WTC11 (cell line): ENCODE results near the gene CDKL5. TPM values are rescaled to one million over a fixed set of nuclear protein-coding genes. Genes with fewer than 3 reads are reported as not detected.
A peak's percentile ranks its signal among the peaks of the same experiment; 100 is the strongest.

ENCODE experiments used
- ATAC-seq: fragments of 200-7000 bp; cut with Tn5 transposase; 2 replicates; pipeline ENCODE4 v1.10.0; 2021; ENCODE audit warnings: mild to moderate bottlenecking, moderate library complexity
- CTCF ChIA-PET: fragments of 300-600 bp; sonication (Branson Sonifier 250); formaldehyde crosslinking; loops from one replicate; lab custom pipeline; 2021; ENCODE audit warnings: antibody characterized with exemption; lab: Charles Lee
- POLR2A ChIA-PET: fragments of 350-600 bp; sonication (Branson Sonifier 250); formaldehyde crosslinking; loops from one replicate; lab custom pipeline; 2021; ENCODE audit warnings: antibody characterized with exemption; lab: Charles Lee
- DNase-seq: peaks from one replicate; pipeline ENCODE4 v3.0.0; 2021; ENCODE audit warnings: low spot score
- H3K27ac Mint-ChIP-seq: 2 replicates; pipeline ENCODE4 v1.8.0; 2021; ENCODE audit warnings: mixed read lengths
- H3K27me3 Mint-ChIP-seq: 2 replicates; pipeline ENCODE4 v1.8.0; 2021; ENCODE audit warnings: low read depth, mild to moderate bottlenecking, moderate library complexity, mixed read lengths
- H3K36me3 Mint-ChIP-seq: 2 replicates; pipeline ENCODE4 v1.8.0; 2021; ENCODE audit warnings: mixed read lengths
- H3K4me1 Mint-ChIP-seq: 2 replicates; pipeline ENCODE4 v1.8.0; 2022; ENCODE audit warnings: mixed read lengths
- H3K4me3 Mint-ChIP-seq: 2 replicates; pipeline ENCODE4 v1.8.0; 2021; ENCODE audit warnings: mild to moderate bottlenecking, moderate library complexity, mixed read lengths
- H3K9me3 Mint-ChIP-seq: 2 replicates; pipeline ENCODE4 v1.8.0; 2021; ENCODE audit warnings: mixed read lengths
- ARID4B ChIP-seq: sonication (generic); formaldehyde crosslinking; IDR thresholded peaks from 2 replicates; pipeline ENCODE4 v1.8.0; 2023; ENCODE audit warnings: missing genetic modification reagents, mild to moderate bottlenecking, borderline replicate concordance
- ATF1 ChIP-seq: sonication (generic); formaldehyde crosslinking; IDR thresholded peaks from 2 replicates; pipeline ENCODE4 v1.8.1; 2023; ENCODE audit warnings: mild to moderate bottlenecking, moderate library complexity, missing genetic modification reagents
- ATF3 ChIP-seq: sonication (generic); formaldehyde crosslinking; conservative IDR thresholded peaks from 2 replicates; pipeline ENCODE4 v1.8.1; 2022; ENCODE audit warnings: mild to moderate bottlenecking, missing genetic modification reagents
- E2F1 ChIP-seq: sonication (generic); formaldehyde crosslinking; IDR thresholded peaks from 2 replicates; pipeline ENCODE4 v1.8.0; 2022; ENCODE audit warnings: mild to moderate bottlenecking, missing genetic modification reagents
- E2F4 ChIP-seq: sonication (generic); formaldehyde crosslinking; IDR thresholded peaks from 2 replicates; pipeline ENCODE4 v1.8.1; 2022; ENCODE audit warnings: low read depth, mild to moderate bottlenecking, moderate library complexity, missing genetic modification reagents, borderline replicate concordance
- EMX1 ChIP-seq: fragments of 250-450 bp; sonication (Bioruptor Pico); IDR thresholded peaks from 2 replicates; pipeline ENCODE4 v1.8.0; 2021; ENCODE audit warnings: mild to moderate bottlenecking
- GTF2I ChIP-seq: fragments of 250-450 bp; sonication (Bioruptor Pico); conservative IDR thresholded peaks from 2 replicates; pipeline ENCODE4 v1.4.0; 2021; ENCODE audit warnings: mild to moderate bottlenecking
- MAX ChIP-seq: sonication (generic); formaldehyde crosslinking; IDR thresholded peaks from 2 replicates; pipeline ENCODE4 v1.8.0; 2022; ENCODE audit warnings: mild to moderate bottlenecking, missing genetic modification reagents
- OVOL2 ChIP-seq: fragments of 250-450 bp; sonication (Bioruptor Pico); IDR thresholded peaks from 2 replicates; pipeline ENCODE4 v1.9.0; 2021; ENCODE audit warnings: mild to moderate bottlenecking, borderline replicate concordance
- PRDM15 ChIP-seq: sonication (generic); formaldehyde crosslinking; IDR thresholded peaks from 2 replicates; pipeline ENCODE4 v1.8.0; 2022; ENCODE audit warnings: missing genetic modification reagents
- PREB ChIP-seq: sonication (generic); formaldehyde crosslinking; IDR thresholded peaks from 2 replicates; pipeline ENCODE4 v1.8.1; 2022; ENCODE audit warnings: mild to moderate bottlenecking, missing genetic modification reagents, moderate library complexity, borderline replicate concordance
- SP1 ChIP-seq: sonication (generic); formaldehyde crosslinking; conservative IDR thresholded peaks from 2 replicates; pipeline ENCODE4 v1.8.1; 2022; ENCODE audit warnings: missing genetic modification reagents
- TEAD1 ChIP-seq: sonication (generic); formaldehyde crosslinking; IDR thresholded peaks from 2 replicates; pipeline ENCODE4 v1.8.0; 2022; ENCODE audit warnings: mild to moderate bottlenecking, missing genetic modification reagents
- TEAD4 ChIP-seq: sonication (generic); formaldehyde crosslinking; IDR thresholded peaks from 2 replicates; pipeline ENCODE4 v1.8.0; 2022; ENCODE audit warnings: mild to moderate bottlenecking, missing genetic modification reagents
- TP53 ChIP-seq: sonication (generic); formaldehyde crosslinking; IDR thresholded peaks from 2 replicates; pipeline ENCODE4 v1.8.1; 2023; ENCODE audit warnings: mild to moderate bottlenecking, missing genetic modification reagents
- USF1 ChIP-seq: sonication (generic); formaldehyde crosslinking; IDR thresholded peaks from 2 replicates; pipeline ENCODE4 v1.8.0; 2022; ENCODE audit warnings: mild to moderate bottlenecking, missing genetic modification reagents
- USF2 ChIP-seq: sonication (generic); formaldehyde crosslinking; IDR thresholded peaks from 2 replicates; pipeline ENCODE4 v1.8.1; 2023; ENCODE audit warnings: mild to moderate bottlenecking, missing genetic modification reagents, moderate library complexity
- ZMAT4 ChIP-seq: fragments of 250-450 bp; sonication (Bioruptor Pico); IDR thresholded peaks from 2 replicates; pipeline ENCODE4 v1.9.0; 2021; ENCODE audit warnings: mild to moderate bottlenecking
- ZNF138 ChIP-seq: sonication (generic); formaldehyde crosslinking; conservative IDR thresholded peaks from 2 replicates; pipeline ENCODE4 v1.8.1; 2022; ENCODE audit warnings: mild to moderate bottlenecking, moderate library complexity, missing genetic modification reagents
- ZNF263 ChIP-seq: sonication (generic); formaldehyde crosslinking; IDR thresholded peaks from 2 replicates; pipeline ENCODE4 v1.8.1; 2022; ENCODE audit warnings: low read depth, mild to moderate bottlenecking, moderate library complexity, missing genetic modification reagents
- ZNF396 ChIP-seq: fragments of 250-450 bp; sonication (Bioruptor Pico); IDR thresholded peaks from 2 replicates; pipeline ENCODE4 v1.8.0; 2021; ENCODE audit warnings: mild to moderate bottlenecking, moderate library complexity, borderline replicate concordance
- ZNF671 ChIP-seq: fragments of 250-450 bp; sonication (Bioruptor Pico); IDR thresholded peaks from 2 replicates; pipeline ENCODE4 v1.8.0; 2021; ENCODE audit warnings: mild to moderate bottlenecking
- total RNA-seq: library from RNA; stranded (reverse); gene quantifications from 3 replicates; pipeline ENCODE4 v1.2.3, GENCODE V29; 2021

Gene CDKL5
- total RNA-seq, 1 experiment from 2014 or later = 13.6 TPM

GRCh38 chrX:18617407-18617750, 192.0 kb downstream of the CDKL5 start:
- TF ChIP-seq ZMAT4 (no peak), SP1 (no peak), ZNF263 (CRISPR knock-in tag) (no peak), GTF2I (CRISPR knock-in tag) (no peak), MAX (CRISPR knock-in tag) (no peak), PRDM15 (CRISPR knock-in tag) (no peak), OVOL2 (CRISPR knock-in tag) (no peak), E2F4 (CRISPR knock-in tag) (no peak), ZNF671 (CRISPR knock-in tag) (no peak), ZNF396 (CRISPR knock-in tag) (no peak), PREB (CRISPR knock-in tag) (no peak), EMX1 (CRISPR knock-in tag) (no peak), TEAD1 (CRISPR knock-in tag) (no peak)
- DNase-seq (no peak), ATAC-seq (no peak)
- Mint-ChIP-seq H3K4me3 (no peak overlapping the region), H3K27ac (0 out of 2 replicates have a peak overlapping the region, but pooled peaks have one; percentile 12), H3K4me1 (peaks cover 5% of the 10 kb centered on the region; the same call in 1 of the 2 replicates), H3K27me3 (no peaks in the 10 kb centered on the region), H3K36me3 (no peaks in the 10 kb centered on the region), H3K9me3 (no peaks in the 10 kb centered on the region)
- ChIA-PET CTCF (no interaction called here), POLR2A (no interaction called here)

GRCh38 chrX:18619288-18619687, 193.9 kb downstream of the CDKL5 start:
- Mint-ChIP-seq H3K4me3 (no peak overlapping the region), H3K27me3 (no peaks in the 10 kb centered on the region), H3K9me3 (no peaks in the 10 kb centered on the region), H3K36me3 (no peaks in the 10 kb centered on the region), H3K27ac (no peak overlapping the region), H3K4me1 (peaks cover 5% of the 10 kb centered on the region; the same call in 1 of the 2 replicates)
- ChIA-PET CTCF (no interaction called here), POLR2A (no interaction called here)
- ATAC-seq (no peak), DNase-seq (no peak)
- TF ChIP-seq ARID4B (CRISPR knock-in tag) (no peak), USF1 (CRISPR knock-in tag) (no peak), TEAD4 (CRISPR knock-in tag) (no peak), TP53 (CRISPR knock-in tag) (no peak), ATF3 (no peak), ATF1 (no peak), USF2 (CRISPR knock-in tag) (no peak), E2F1 (no peak), ZNF138 (CRISPR knock-in tag) (no peak)
